Measurements from ENCODE around the gene NOX1. TPM values are rescaled to one million over a fixed set of nuclear protein-coding genes. Genes with fewer than 3 reads are reported as not detected.

NOX1 gene
- total RNA-seq, 1 donor from 2014 or later, result 0.70 TPM

DNA sequence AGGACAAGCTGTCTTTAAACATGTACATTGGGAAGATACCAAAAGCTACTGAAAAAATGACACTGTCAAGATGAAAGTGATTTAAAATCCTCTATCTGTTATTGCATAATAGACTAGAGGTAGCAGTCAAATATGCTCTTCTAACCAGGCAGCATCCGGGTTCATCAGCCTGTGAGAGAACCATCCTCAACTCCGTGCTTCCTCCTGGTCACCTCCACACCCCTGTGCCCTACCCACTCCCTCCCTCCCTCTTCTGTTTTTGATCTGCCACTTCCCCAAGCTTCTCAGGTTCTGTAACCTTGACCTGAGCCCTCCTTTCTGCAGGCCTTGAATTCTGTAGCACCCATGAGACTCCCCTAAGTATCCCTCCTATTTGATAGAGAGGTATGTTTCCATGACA lies 5.9 kb downstream of the NOX1 start:
- H3K4me3 Mint-ChIP-seq, result no peak overlapping the region
- H3K27me3 Mint-ChIP-seq, result no peaks in the 10 kb centered on the region

GRCh38 chrX:100864657-100865391 lies 9.3 kb downstream of the NOX1 start:
- Mint-ChIP-seq H3K4me3 (no peak overlapping the region), H3K36me3 (no peaks in the 10 kb centered on the region), H3K4me1 (ENCODE audit: unreplicated experiment) (no peaks in the 10 kb centered on the region), H3K9me3 (no peaks in the 10 kb centered on the region), H3K27ac (no peak overlapping the region), H3K27me3 (no peaks in the 10 kb centered on the region)
- no peak for TF ChIP-seq CTCF (conservative IDR thresholded peaks at IDR 0.05)
- DNase-seq (ENCODE audit: extremely low spot score, unreplicated experiment), result no peak

More for the DNA sequence above, 5.9 kb downstream of the NOX1 start:
- TF ChIP-seq CTCF (conservative IDR thresholded peaks at IDR 0.05), result no peak
- H3K9me3 Mint-ChIP-seq, result no peaks in the 10 kb centered on the region
- DNase-seq (ENCODE audit: extremely low spot score, unreplicated experiment), result no peak
- no peak overlapping the region for H3K27ac Mint-ChIP-seq
- H3K36me3 Mint-ChIP-seq, result no peaks in the 10 kb centered on the region
- H3K4me1 Mint-ChIP-seq (ENCODE audit: unreplicated experiment), result no peaks in the 10 kb centered on the region

DNA sequence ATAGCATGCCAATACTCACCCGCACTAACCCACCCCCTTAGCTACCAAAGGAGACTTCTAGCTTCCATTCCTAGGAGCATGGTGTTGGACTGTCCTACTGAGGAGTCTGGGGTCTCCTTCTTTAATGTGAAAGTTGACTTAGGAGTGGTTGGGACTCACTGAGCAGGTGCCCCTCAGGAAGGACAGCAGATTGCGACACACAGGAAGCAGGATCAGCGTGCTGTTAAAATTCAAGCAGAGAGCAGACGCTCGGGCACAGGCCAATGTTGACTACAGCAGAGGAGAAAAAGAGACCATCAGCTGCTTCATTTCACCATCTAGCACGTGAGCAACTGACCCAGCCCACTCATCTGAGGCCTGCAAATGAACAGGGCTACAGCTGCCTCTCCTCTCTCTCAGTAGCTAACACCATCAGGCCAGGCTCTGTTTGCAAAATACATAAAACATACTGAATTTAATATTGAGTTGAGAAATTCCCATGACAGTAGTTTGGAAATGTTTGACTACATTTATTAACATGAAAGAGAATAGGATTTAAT lies 10.8 kb downstream of the NOX1 start:
- DNase-seq (ENCODE audit: extremely low spot score, unreplicated experiment), result no peak
- TF ChIP-seq CTCF (conservative IDR thresholded peaks at IDR 0.05), result no peak
- Mint-ChIP-seq H3K4me1 (ENCODE audit: unreplicated experiment) (no peaks in the 10 kb centered on the region), H3K4me3 (no peak overlapping the region), H3K27ac (no peak overlapping the region), H3K9me3 (no peaks in the 10 kb centered on the region), H3K36me3 (no peaks in the 10 kb centered on the region), H3K27me3 (no peaks in the 10 kb centered on the region)

DNA sequence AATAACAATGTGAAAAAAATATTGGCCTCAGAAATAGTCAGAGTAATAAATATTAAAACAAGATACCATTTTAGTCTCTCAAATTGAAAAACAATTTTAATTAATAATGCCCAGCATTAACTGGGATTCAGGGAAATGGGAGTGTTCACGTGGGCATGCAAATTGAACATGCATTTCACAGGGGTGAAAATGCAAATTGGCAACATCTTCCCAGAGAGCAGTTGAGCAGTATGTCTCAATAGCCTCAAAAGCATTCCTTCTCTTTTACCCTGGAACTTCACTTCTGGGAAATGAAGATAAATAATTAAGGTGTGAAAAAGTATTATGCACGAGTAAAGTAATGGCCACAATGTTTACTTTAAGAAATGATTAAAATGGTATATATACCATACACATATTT lies 21.3 kb downstream of the NOX1 start:
- H3K27ac Mint-ChIP-seq, result no peak overlapping the region
- H3K4me3 Mint-ChIP-seq, result no peak overlapping the region
- no peaks in the 10 kb centered on the region for H3K36me3 Mint-ChIP-seq
- H3K9me3 Mint-ChIP-seq, result peaks cover 5% of the 10 kb centered on the region
- TF ChIP-seq CTCF (conservative IDR thresholded peaks at IDR 0.05), result no peak
- no peak for DNase-seq (ENCODE audit: extremely low spot score, unreplicated experiment)
- no peaks in the 10 kb centered on the region for H3K27me3 Mint-ChIP-seq
- H3K4me1 Mint-ChIP-seq (ENCODE audit: unreplicated experiment), result no peaks in the 10 kb centered on the region

DNA sequence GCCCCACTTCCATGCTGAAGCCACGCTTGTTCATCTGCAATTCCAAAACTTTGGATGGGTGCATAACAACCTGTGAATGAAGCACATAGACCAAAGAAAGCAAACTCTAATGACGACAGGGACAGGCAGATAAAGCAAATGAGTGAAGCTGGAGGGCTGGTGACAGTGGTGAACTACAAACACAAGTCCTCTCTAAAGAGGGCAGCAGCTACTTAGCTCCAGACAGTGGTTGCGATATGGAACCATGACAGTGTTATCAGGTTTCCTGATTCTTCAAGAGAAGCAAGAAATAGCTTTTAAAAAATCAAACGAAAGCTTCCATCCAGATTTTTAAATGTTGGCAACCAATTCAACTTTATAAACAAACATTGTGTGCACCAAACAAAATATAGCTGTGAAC lies 23.8 kb downstream of the NOX1 start:
- H3K27ac Mint-ChIP-seq, result no peak overlapping the region
- no peaks in the 10 kb centered on the region for H3K36me3 Mint-ChIP-seq
- DNase-seq (ENCODE audit: extremely low spot score, unreplicated experiment), result no peak
- H3K4me1 Mint-ChIP-seq (ENCODE audit: unreplicated experiment), result no peaks in the 10 kb centered on the region
- no peaks in the 10 kb centered on the region for H3K27me3 Mint-ChIP-seq
- TF ChIP-seq CTCF (conservative IDR thresholded peaks at IDR 0.05), result no peak
- no peaks in the 10 kb centered on the region for H3K9me3 Mint-ChIP-seq
- H3K4me3 Mint-ChIP-seq, result no peak overlapping the region

All from type B pancreatic cell (in vitro differentiated cells).